Uterus (tissue), 2 donors: ENCODE data around the gene FAM53B.

Source experiments
- CTCF ChIP-seq, 4 experiments: fragments of 200-600 bp in 2 of 4; fragments of 450-650 bp in 2 of 4; sonication (generic) in 2 of 4; IDR thresholded peaks; one replicate each; pipeline ENCODE4 v1.5.1; 2016 to 2019; ENCODE audit warnings: antibody characterized with exemption in 4 of 4, mild to moderate bottlenecking in 2 of 4, moderate library complexity in 1 of 4
- POLR2A ChIP-seq, 2 donors: fragments of 450-650 bp; IDR thresholded peaks; one replicate each; pipeline ENCODE4 v1.6.1; 2016; ENCODE audit warnings: antibody characterized with exemption in 2 of 2, mild to moderate bottlenecking in 1 of 2, moderate library complexity in 1 of 2

- TF ChIP-seq POLR2A (IDR thresholded peaks at IDR 0.05), result no peak
- TF ChIP-seq CTCF (IDR thresholded peaks at IDR 0.05), result no peak
Observed at GRCh38 chr10:124651402-124651891, 92.7 kb downstream of the FAM53B start.
